22Rv1 (cell line): Measurements from ENCODE around the gene DUSP22.

ENCODE experiments used
- CTCF ChIP-seq: fragments of 450-650 bp; IDR thresholded peaks from 2 replicates; pipeline ENCODE4 v1.5.1; 2017; ENCODE audit warnings: mild to moderate bottlenecking
- ZFX ChIP-seq: fragments of 450-650 bp; IDR thresholded peaks from 2 replicates; pipeline ENCODE4 v1.6.1; 2017; ENCODE audit warnings: antibody characterized with exemption, borderline replicate concordance

GRCh38 chr6:390914-391558 is 98.7 kb downstream of the DUSP22 start:
- no peak for TF ChIP-seq CTCF
- no peak for TF ChIP-seq ZFX
